ENCODE results near the gene PPP4R2. TPM values are rescaled to one million over a fixed set of nuclear protein-coding genes. Genes with fewer than 3 reads are reported as not detected.
A peak's percentile ranks its signal among the peaks of the same experiment; 100 is the strongest.

PPP4R2 gene
- total and polyA plus RNA-seq, 7 donors = 15.1 to 94.1 (median 51.2) TPM

DNA sequence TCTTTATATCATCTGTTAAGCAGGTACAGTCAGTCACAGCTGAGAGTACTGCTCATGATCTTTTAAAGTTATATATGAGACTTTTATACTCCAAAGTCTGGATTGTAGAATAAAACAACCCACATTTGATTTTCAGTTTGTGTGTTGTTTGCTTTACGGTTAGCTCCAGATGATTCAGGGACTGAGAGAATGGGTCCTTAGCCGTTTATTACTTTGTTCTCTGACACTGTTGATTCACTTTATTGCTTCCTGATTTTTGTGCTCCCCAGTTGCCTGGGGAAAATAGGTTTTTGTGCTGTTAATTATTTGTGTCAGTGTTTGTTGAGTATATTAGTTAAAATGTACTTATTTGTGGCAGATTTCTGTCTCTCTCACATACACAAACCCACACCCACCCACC is 56.2 kb downstream of the PPP4R2 start:
- Histone ChIP-seq H3K4me1 (peaks cover 16% of the 10 kb centered on the region), H3K4me3 (no peak overlapping the region), H3K27me3 (ENCODE audit: insufficient read depth in 3 of 3, low read length in 2 of 3) (no peaks in the 10 kb centered on the region), H3K9me3 (no peaks in the 10 kb centered on the region), H3K36me3 (ENCODE audit: insufficient read depth in 1 of 2, low read depth in 1 of 2) (no peaks in the 10 kb centered on the region), H3K27ac (no peak overlapping the region)
- intact Hi-C loops (cut with DNase I) = loop anchor here (5.0 to 10.0 kb wide), 2 partner anchors 51 to 208 kb away; partner anchors contain the start of gene SHQ1 (in 2 of the 2)
- whole genome bisulfite sequencing, 3 donors = 72 to 81% (median 77%) methylated on average over 2 of the region's 2 CpGs
- ATAC-seq (no peak), DNase-seq (no peak)
- TF ChIP-seq, protein P1, sequence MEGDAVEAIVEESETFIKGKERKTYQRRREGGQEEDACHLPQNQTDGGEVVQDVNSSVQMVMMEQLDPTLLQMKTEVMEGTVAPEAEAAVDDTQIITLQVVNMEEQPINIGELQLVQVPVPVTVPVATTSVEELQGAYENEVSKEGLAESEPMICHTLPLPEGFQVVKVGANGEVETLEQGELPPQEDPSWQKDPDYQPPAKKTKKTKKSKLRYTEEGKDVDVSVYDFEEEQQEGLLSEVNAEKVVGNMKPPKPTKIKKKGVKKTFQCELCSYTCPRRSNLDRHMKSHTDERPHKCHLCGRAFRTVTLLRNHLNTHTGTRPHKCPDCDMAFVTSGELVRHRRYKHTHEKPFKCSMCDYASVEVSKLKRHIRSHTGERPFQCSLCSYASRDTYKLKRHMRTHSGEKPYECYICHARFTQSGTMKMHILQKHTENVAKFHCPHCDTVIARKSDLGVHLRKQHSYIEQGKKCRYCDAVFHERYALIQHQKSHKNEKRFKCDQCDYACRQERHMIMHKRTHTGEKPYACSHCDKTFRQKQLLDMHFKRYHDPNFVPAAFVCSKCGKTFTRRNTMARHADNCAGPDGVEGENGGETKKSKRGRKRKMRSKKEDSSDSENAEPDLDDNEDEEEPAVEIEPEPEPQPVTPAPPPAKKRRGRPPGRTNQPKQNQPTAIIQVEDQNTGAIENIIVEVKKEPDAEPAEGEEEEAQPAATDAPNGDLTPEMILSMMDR (IDR thresholded peaks at IDR 0.05) = no peak

DNA sequence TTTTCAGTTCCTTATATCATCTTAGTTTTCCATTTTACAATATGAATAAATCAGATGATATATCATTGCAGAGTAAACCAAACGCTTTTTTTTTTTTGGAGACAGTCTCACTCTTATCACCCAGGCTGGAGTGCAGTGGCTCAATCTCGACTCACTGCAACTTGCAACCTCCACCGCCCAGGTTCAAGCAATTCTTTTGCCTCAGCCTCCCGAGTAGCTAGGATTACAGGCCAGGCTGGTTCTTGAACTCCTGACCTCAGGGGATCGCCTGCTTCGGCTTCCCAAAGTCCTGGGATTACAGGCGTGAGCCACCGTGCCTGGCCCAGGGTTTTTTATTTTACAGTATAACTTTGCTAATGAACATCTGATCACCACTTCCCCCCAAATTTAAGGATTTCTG is 59.0 kb downstream of the PPP4R2 start:
- no peaks in the 10 kb centered on the region for H3K9me3 ChIP-seq
- H3K4me1 ChIP-seq = peaks cover 6% of the 10 kb centered on the region
- no peaks in the 10 kb centered on the region for H3K27me3 ChIP-seq (ENCODE audit: insufficient read depth in 3 of 3, low read length in 2 of 3)
- ATAC-seq (peak in 1 of 4 donors; percentile 37), DNase-seq (no peak)
- H3K36me3 ChIP-seq (ENCODE audit: insufficient read depth in 1 of 2, low read depth in 1 of 2) = peaks cover 0 to 9% of the 10 kb centered on the region in 2 donors
- H3K27ac ChIP-seq = no peak overlapping the region
- no peak overlapping the region for H3K4me3 ChIP-seq
- TF ChIP-seq, protein P1 (IDR thresholded peaks at IDR 0.05) = no peak
- intact Hi-C loops (cut with DNase I) = loop anchor here (5.0 to 10.0 kb wide), 2 partner anchors 58 to 211 kb away; partner anchors contain the start of genes SHQ1 (in 2 of the 2) and PPP4R2 (in 1 of the 2)
- WGBS, 3 donors = 40 to 66% (median 58%) methylated on average over 8 of the region's 8 CpGs

DNA sequence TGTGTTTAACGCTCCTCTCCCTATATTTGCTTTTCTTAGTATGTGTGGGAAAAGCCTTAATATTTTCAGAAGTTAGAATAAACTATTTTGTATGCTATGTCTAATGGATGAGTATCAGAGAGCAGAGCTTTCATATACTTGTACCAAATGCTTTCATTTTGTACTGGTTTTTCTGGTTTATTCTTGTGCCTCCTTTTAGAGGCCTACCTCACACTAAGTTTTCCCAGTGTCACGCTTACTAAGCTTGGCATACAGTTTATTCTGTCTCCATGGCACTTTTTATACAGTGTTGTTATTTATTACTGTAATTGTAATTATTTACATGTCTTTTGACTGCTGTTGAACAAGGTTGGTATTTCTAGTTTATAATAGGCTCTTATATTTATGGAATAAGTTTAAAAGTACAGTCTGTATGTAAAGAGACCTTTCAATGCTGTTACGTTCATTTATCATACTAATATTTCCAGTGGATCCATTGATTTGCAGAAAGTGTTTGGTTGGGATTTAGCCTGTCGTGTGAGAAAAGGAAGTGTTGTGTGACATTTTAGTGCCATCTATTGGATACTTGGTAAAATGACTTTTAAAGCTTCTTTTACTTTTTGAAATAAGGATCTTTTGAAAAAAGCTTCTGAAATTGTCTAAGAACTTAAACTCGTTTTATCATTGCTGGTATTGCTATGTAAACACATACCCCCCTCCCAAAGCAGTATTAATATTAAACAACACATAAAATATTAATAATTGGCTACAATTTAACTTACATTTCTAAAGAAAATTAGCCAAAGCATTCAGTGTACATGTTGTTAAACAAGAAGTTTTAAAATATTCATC is 59.6 kb downstream of the PPP4R2 start:
- 25 to 38% (median 26%) methylated on average over 5 of the region's 5 CpGs for WGBS, 3 donors
- no peaks in the 10 kb centered on the region for H3K9me3 ChIP-seq
- TF ChIP-seq, protein P1 (IDR thresholded peaks at IDR 0.05) = peak; percentile 52
- peaks cover 6% of the 10 kb centered on the region for H3K4me1 ChIP-seq
- no peaks in the 10 kb centered on the region for H3K27me3 ChIP-seq (ENCODE audit: insufficient read depth in 3 of 3, low read length in 2 of 3)
- DNase-seq = no peak
- peak in 3 of 4 donors; percentile 43 to 78 (median 62) for ATAC-seq
- no peak overlapping the region for H3K4me3 ChIP-seq
- H3K27ac ChIP-seq = no peak overlapping the region
- H3K36me3 ChIP-seq (ENCODE audit: insufficient read depth in 1 of 2, low read depth in 1 of 2) = peaks cover 0 to 12% of the 10 kb centered on the region in 2 donors
- intact Hi-C loops (cut with DNase I) = loop anchor here (2.0 to 10.0 kb wide), 3 partner anchors 59 to 211 kb away; partner anchors contain the start of genes SHQ1 (in 2 of the 2) and PPP4R2 (in 1 of the 2)

DNA sequence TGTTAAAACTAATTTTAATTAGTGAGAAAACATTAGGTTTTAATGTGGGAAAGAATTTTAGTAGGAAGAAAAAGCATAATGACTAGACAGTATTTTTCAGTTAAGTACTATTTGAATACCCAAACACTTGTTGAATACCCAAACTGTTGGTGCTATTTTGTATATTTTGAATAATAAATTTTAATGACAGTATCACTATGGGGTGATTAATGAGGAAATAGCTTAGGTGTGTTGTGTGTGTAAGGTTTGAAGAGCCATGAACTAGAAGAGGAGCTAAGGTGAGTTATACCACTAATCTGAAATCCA is 60.2 kb downstream of the PPP4R2 start:
- no peak for ATAC-seq
- Histone ChIP-seq H3K4me3 (no peak overlapping the region), H3K4me1 (peaks cover 6% of the 10 kb centered on the region), H3K27ac (no peak overlapping the region), H3K9me3 (no peaks in the 10 kb centered on the region), H3K27me3 (ENCODE audit: insufficient read depth in 3 of 3, low read length in 2 of 3) (no peaks in the 10 kb centered on the region), H3K36me3 (ENCODE audit: insufficient read depth in 1 of 2, low read depth in 1 of 2) (peaks cover 0 to 18% of the 10 kb centered on the region in 2 donors)
- intact Hi-C loops (cut with DNase I) = loop anchor here (2.0 to 10.0 kb wide), 3 partner anchors 59 to 212 kb away; partner anchors contain the start of genes SHQ1 (in 2 of the 2) and PPP4R2 (in 1 of the 2)
- TF ChIP-seq, protein P1 (IDR thresholded peaks at IDR 0.05) = no peak
- no peak for DNase-seq

All from psoas muscle (tissue), 8 donors.